ENCODE measurements around the gene OR4K5.

DNA sequence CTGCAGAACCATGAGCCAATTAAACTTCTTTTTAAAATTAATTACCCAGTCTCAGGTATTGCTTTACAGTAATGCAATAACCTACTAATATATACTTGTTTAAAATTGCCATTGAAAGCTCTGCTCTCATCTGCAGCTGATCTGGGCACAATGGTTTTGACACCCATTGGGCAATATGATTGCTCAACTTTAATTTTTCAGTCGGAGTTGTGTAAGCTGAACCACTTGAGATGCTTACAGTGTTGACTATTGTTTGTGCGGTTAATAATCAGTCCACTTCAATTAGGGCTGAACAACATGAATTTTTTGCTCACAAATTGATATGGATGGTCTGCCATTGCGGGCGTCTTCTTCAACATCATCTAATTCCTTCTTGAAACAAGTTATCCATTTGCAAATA, 18.0 kb upstream of the OR4K5 start:
- TF ChIP-seq, protein P1, sequence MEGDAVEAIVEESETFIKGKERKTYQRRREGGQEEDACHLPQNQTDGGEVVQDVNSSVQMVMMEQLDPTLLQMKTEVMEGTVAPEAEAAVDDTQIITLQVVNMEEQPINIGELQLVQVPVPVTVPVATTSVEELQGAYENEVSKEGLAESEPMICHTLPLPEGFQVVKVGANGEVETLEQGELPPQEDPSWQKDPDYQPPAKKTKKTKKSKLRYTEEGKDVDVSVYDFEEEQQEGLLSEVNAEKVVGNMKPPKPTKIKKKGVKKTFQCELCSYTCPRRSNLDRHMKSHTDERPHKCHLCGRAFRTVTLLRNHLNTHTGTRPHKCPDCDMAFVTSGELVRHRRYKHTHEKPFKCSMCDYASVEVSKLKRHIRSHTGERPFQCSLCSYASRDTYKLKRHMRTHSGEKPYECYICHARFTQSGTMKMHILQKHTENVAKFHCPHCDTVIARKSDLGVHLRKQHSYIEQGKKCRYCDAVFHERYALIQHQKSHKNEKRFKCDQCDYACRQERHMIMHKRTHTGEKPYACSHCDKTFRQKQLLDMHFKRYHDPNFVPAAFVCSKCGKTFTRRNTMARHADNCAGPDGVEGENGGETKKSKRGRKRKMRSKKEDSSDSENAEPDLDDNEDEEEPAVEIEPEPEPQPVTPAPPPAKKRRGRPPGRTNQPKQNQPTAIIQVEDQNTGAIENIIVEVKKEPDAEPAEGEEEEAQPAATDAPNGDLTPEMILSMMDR (conservative IDR thresholded peaks at IDR 0.05 in 1 of 2, IDR thresholded peaks at IDR 0.05 in 1 of 2; ENCODE audit: low read depth in 1 of 2, low read length in 2 of 2), result no peak
- TF ChIP-seq EZH2 (IDR thresholded peaks at IDR 0.05; ENCODE audit: low read length, missing control alignments), result no peak
